Measurements from ENCODE around the gene ANKS6. TPM values are rescaled to one million over a fixed set of nuclear protein-coding genes. Genes with fewer than 3 reads are reported as not detected.

The ANKS6 gene
- total RNA-seq, 1 experiment from 2014 or later = 21.1 TPM

- no peaks in the 10 kb centered on the region for H3K9me3 ChIP-seq
- peak in 1 of 2 experiments; percentile 10 for DNase-seq
- no peaks in the 10 kb centered on the region for H3K27me3 ChIP-seq (replicated peaks; ENCODE audit: control insufficient read depth, insufficient read depth, low read length)
- no peak overlapping the region for H3K4me3 ChIP-seq (ENCODE audit: low read depth, low read length)
- Mint-ChIP-seq H3K4me3 (ENCODE audit: unreplicated experiment) (no peak overlapping the region), H3K36me3 (ENCODE audit: insufficient read depth, unreplicated experiment) (no peaks in the 10 kb centered on the region), H3K4me1 (ENCODE audit: low read depth, unreplicated experiment) (no peaks in the 10 kb centered on the region), H3K27ac (ENCODE audit: unreplicated experiment) (no peak overlapping the region), H3K27me3 (ENCODE audit: insufficient read depth, unreplicated experiment) (no peaks in the 10 kb centered on the region), H3K9me3 (ENCODE audit: unreplicated experiment) (no peaks in the 10 kb centered on the region)
- TF ChIP-seq CTCF (IDR thresholded peaks at IDR 0.05; ENCODE audit: insufficient read depth in 1 of 2, low read depth in 1 of 2, low read length in 1 of 2, severe bottlenecking in 1 of 2, unreplicated experiment in 1 of 2) = no peak
- intact Hi-C loops (cut with micrococcal nuclease; ENCODE audit: unreplicated experiment) = no loop called here
- ChIA-PET CTCF (no interaction called here), POLR2A (no interaction called here)
- BruUV-seq (replicated peaks) = no TSS peak
- H3K36me3 ChIP-seq (ENCODE audit: control insufficient read depth, insufficient read depth, low read length) = 0 out of 2 replicates have a peak, but pooled peaks cover 1% of the 10 kb centered on the region
- H3K4me1 ChIP-seq = no peaks in the 10 kb centered on the region
Observed at GRCh38 chr9:98732091-98732490, 64.3 kb downstream of the ANKS6 start.

GRCh38 chr9:98730871-98731270 lies 65.5 kb downstream of the ANKS6 start:
- DNase-seq = peak in 1 of 2 experiments; percentile 7
- CTCF ChIA-PET = no interaction called here
- POLR2A ChIA-PET = no interaction called here
- no TSS peak for BruUV-seq (replicated peaks)
- H3K4me1 ChIP-seq = no peaks in the 10 kb centered on the region
- no peak for TF ChIP-seq CTCF (IDR thresholded peaks at IDR 0.05; ENCODE audit: insufficient read depth in 1 of 2, low read depth in 1 of 2, low read length in 1 of 2, severe bottlenecking in 1 of 2, unreplicated experiment in 1 of 2)
- Mint-ChIP-seq H3K27ac (ENCODE audit: unreplicated experiment) (no peak overlapping the region), H3K4me3 (ENCODE audit: unreplicated experiment) (no peak overlapping the region), H3K36me3 (ENCODE audit: insufficient read depth, unreplicated experiment) (no peaks in the 10 kb centered on the region), H3K9me3 (ENCODE audit: unreplicated experiment) (no peaks in the 10 kb centered on the region), H3K27me3 (ENCODE audit: insufficient read depth, unreplicated experiment) (no peaks in the 10 kb centered on the region), H3K4me1 (ENCODE audit: low read depth, unreplicated experiment) (no peaks in the 10 kb centered on the region)
- H3K27me3 ChIP-seq (replicated peaks; ENCODE audit: control insufficient read depth, insufficient read depth, low read length) = no peaks in the 10 kb centered on the region
- no peak overlapping the region for H3K4me3 ChIP-seq (ENCODE audit: low read depth, low read length)
- intact Hi-C loops (cut with micrococcal nuclease; ENCODE audit: unreplicated experiment) = no loop called here
- H3K9me3 ChIP-seq = no peaks in the 10 kb centered on the region
- H3K36me3 ChIP-seq (ENCODE audit: control insufficient read depth, insufficient read depth, low read length) = 0 out of 2 replicates have a peak, but pooled peaks cover 1% of the 10 kb centered on the region

GRCh38 chr9:98728500-98728899 lies 67.9 kb downstream of the ANKS6 start:
- H3K27ac Mint-ChIP-seq (ENCODE audit: unreplicated experiment) = no peak overlapping the region
- CTCF ChIA-PET = no interaction called here
- H3K4me1 Mint-ChIP-seq (ENCODE audit: low read depth, unreplicated experiment) = no peaks in the 10 kb centered on the region
- no peak overlapping the region for H3K4me3 Mint-ChIP-seq (ENCODE audit: unreplicated experiment)
- Histone ChIP-seq H3K4me3 (ENCODE audit: low read depth, low read length) (no peak overlapping the region), H3K27me3 (replicated peaks; ENCODE audit: control insufficient read depth, insufficient read depth, low read length) (no peaks in the 10 kb centered on the region), H3K4me1 (no peaks in the 10 kb centered on the region), H3K36me3 (ENCODE audit: control insufficient read depth, insufficient read depth, low read length) (no peaks in the 10 kb centered on the region), H3K9me3 (no peaks in the 10 kb centered on the region)
- no peaks in the 10 kb centered on the region for H3K36me3 Mint-ChIP-seq (ENCODE audit: insufficient read depth, unreplicated experiment)
- DNase-seq = peak in 1 of 2 experiments; percentile 25
- H3K9me3 Mint-ChIP-seq (ENCODE audit: unreplicated experiment) = no peaks in the 10 kb centered on the region
- POLR2A ChIA-PET = no interaction called here
- H3K27me3 Mint-ChIP-seq (ENCODE audit: insufficient read depth, unreplicated experiment) = peaks cover 5% of the 10 kb centered on the region
- no peak for TF ChIP-seq CTCF (IDR thresholded peaks at IDR 0.05; ENCODE audit: insufficient read depth in 1 of 2, low read depth in 1 of 2, low read length in 1 of 2, severe bottlenecking in 1 of 2, unreplicated experiment in 1 of 2)
- no TSS peak for BruUV-seq (replicated peaks)
- intact Hi-C loops (cut with micrococcal nuclease; ENCODE audit: unreplicated experiment) = no loop called here

Measured in Caco-2 (cell line).